H1 (cell line): Measurements from ENCODE around the gene MRAP. TPM values are rescaled to one million over a fixed set of nuclear protein-coding genes. Genes with fewer than 3 reads are reported as not detected.

Source experiments
- CTCF ChIA-PET: fragments of 300-600 bp; sonication (Branson Sonifier 250); formaldehyde crosslinking; loops from one replicate; lab custom pipeline; 2021; ENCODE audit not compliant: partially characterized antibody; lab: Charles Lee
- POLR2A ChIA-PET: fragments of 300-600 bp; sonication (Branson Sonifier 250); formaldehyde crosslinking; loops from one replicate; lab custom pipeline; 2021; ENCODE audit warnings: inconsistent platforms; ENCODE audit not compliant: partially characterized antibody; lab: Charles Lee
- DNase-seq, 2 experiments: peaks; one replicate each; pipeline versions ENCODE4 v3.0.0 to v3.0.0-alpha.2; 2010 to 2022; ENCODE audit warnings: low spot score in 2 of 2, low read depth in 1 of 2, mixed read lengths in 1 of 2
- FAIRE-seq: peaks from 2 replicates; lab custom pipeline; 2011; peaks lifted over from hg19 to GRCh38; lab: Jason Lieb, UNC
- H2AFZ ChIP-seq: 2 replicates; pipeline ENCODE4 v1.8.1; 2012; ENCODE audit warnings: low read length, inconsistent platforms
- H2AK5ac ChIP-seq: 2 replicates; pipeline ENCODE4 v1.6.1; 2013; ENCODE audit warnings: low read depth, low read length
- H2BK120ac ChIP-seq: replicated peaks from 2 replicates; pipeline ENCODE3; 2013; ENCODE audit warnings: low read depth, low read length, inconsistent platforms
- H2BK12ac ChIP-seq: 2 replicates; pipeline ENCODE4 v1.6.1; 2013; ENCODE audit warnings: low read depth, low read length
- H2BK15ac ChIP-seq: 2 replicates; pipeline ENCODE4 v1.6.1; 2013; ENCODE audit warnings: low read length
- H2BK20ac ChIP-seq: 2 replicates; pipeline ENCODE4 v1.6.1; 2013; ENCODE audit warnings: low read length
- H2BK5ac ChIP-seq: 2 replicates; pipeline ENCODE4 v1.6.1; 2013; ENCODE audit warnings: low read depth, low read length
- H3K14ac ChIP-seq: 2 replicates; pipeline ENCODE4 v1.6.1; 2013; ENCODE audit warnings: inconsistent platforms; ENCODE audit not compliant: insufficient read length
- H3K18ac ChIP-seq: 2 replicates; pipeline ENCODE4 v1.6.1; 2013; ENCODE audit warnings: low read length; ENCODE audit errors: extremely low read depth
- H3K23ac ChIP-seq: 2 replicates; pipeline ENCODE4 v1.6.1; 2013; ENCODE audit warnings: inconsistent platforms; ENCODE audit not compliant: insufficient read length
- H3K23me2 ChIP-seq: 2 replicates; pipeline ENCODE4 v1.6.1; 2013; ENCODE audit warnings: low read depth, low read length
- H3K27ac ChIP-seq: 2 replicates; pipeline ENCODE4 v1.6.1; 2011; ENCODE audit warnings: low read depth, low read length, inconsistent platforms
- H3K27me3 ChIP-seq, 4 experiments: replicated peaks in 1 of 4; 1 replicate in 1 of 4; 2 replicates in 3 of 4; pipeline versions ENCODE4 v1.6.1 to v1.8.1; 2011 to 2013; ENCODE audit warnings: low read length in 3 of 4, mild to moderate bottlenecking in 3 of 4, inconsistent platforms in 2 of 4, mixed read lengths in 2 of 4, moderate library complexity in 1 of 4; ENCODE audit not compliant: control insufficient read depth in 3 of 4, insufficient read depth in 3 of 4; ENCODE audit errors: extremely low read depth in 1 of 4
- H3K36me3 ChIP-seq, 4 experiments: 2 replicates each; pipeline versions ENCODE4 v1.6.1 to v1.8.1; 2011 to 2013; ENCODE audit warnings: mild to moderate bottlenecking in 4 of 4, low read length in 3 of 4, moderate library complexity in 2 of 4, control low read depth in 1 of 4, inconsistent platforms in 1 of 4; ENCODE audit not compliant: insufficient read depth in 4 of 4, control insufficient read depth in 2 of 4
- H3K4ac ChIP-seq: replicated peaks from 2 replicates; pipeline ENCODE3; 2013; ENCODE audit warnings: low read length, low read depth, mixed read lengths, inconsistent platforms; ENCODE audit not compliant: insufficient read length
- H3K4me1 ChIP-seq, 4 experiments: replicated peaks in 1 of 4; 1 replicate in 1 of 4; 2 replicates in 3 of 4; pipeline versions ENCODE4 v1.6.1 to v1.8.1; 2011 to 2013; ENCODE audit warnings: low read length in 3 of 4, inconsistent platforms in 2 of 4, mixed read lengths in 1 of 4; ENCODE audit not compliant: insufficient read depth in 4 of 4, control insufficient read depth in 3 of 4
- H3K4me2 ChIP-seq, 2 experiments: 2 replicates each; pipeline versions ENCODE4 v1.6.1 to v1.8.1; 2011 to 2013; ENCODE audit warnings: low read depth in 2 of 2, low read length in 2 of 2, control low read depth in 1 of 2, inconsistent platforms in 1 of 2, mild to moderate bottlenecking in 1 of 2; ENCODE audit not compliant: insufficient read depth in 1 of 2
- H3K4me3 ChIP-seq, 4 experiments: fragments of 200-600, 300-600 bp in 1 of 4; sonication (generic), shearing (Covaris generic), sonication (Bioruptor Twin) in 1 of 4; 2 replicates each; pipeline versions ENCODE4 v1.5.1 to v1.8.1; 2011 to 2016; ENCODE audit warnings: low read length in 4 of 4, low read depth in 3 of 4, control low read depth in 2 of 4, inconsistent platforms in 2 of 4, mild to moderate bottlenecking in 2 of 4, mixed read lengths in 1 of 4, moderate library complexity in 1 of 4; ENCODE audit not compliant: insufficient read depth in 2 of 4; ENCODE audit errors: extremely low read depth in 1 of 4
- H3K56ac ChIP-seq: replicated peaks from 2 replicates; pipeline ENCODE3; 2013; ENCODE audit warnings: low read depth, mild to moderate bottlenecking, mixed read lengths, low read length, inconsistent platforms; ENCODE audit not compliant: insufficient read length
- H3K79me1 ChIP-seq: 2 replicates; pipeline ENCODE4 v1.6.1; 2013; ENCODE audit warnings: low read depth, low read length, control low read depth
- H3K79me2 ChIP-seq, 2 experiments: 2 replicates each; pipeline versions ENCODE4 v1.6.1 to v1.8.1; 2012 to 2013; ENCODE audit warnings: low read length in 2 of 2, mild to moderate bottlenecking in 2 of 2, inconsistent platforms in 1 of 2; ENCODE audit not compliant: insufficient read depth in 2 of 2, control insufficient read depth in 1 of 2
- H3K9ac ChIP-seq, 4 experiments: replicated peaks in 1 of 4; 1 replicate in 1 of 4; 2 replicates in 3 of 4; pipeline versions ENCODE4 v1.6.1 to v1.8.1; 2011 to 2013; ENCODE audit warnings: low read depth in 3 of 4, low read length in 3 of 4, control low read depth in 2 of 4, mild to moderate bottlenecking in 2 of 4, moderate library complexity in 2 of 4, inconsistent platforms in 1 of 4; ENCODE audit errors: extremely low read depth in 1 of 4
- H3K9me3 ChIP-seq, 2 experiments: 2 replicates each; pipeline versions ENCODE4 v1.6.1 to v1.8.1; 2012 to 2013; ENCODE audit warnings: mild to moderate bottlenecking in 2 of 2, moderate library complexity in 2 of 2, control low read depth in 1 of 2, inconsistent platforms in 1 of 2, low read depth in 1 of 2, low read length in 1 of 2, mixed read lengths in 1 of 2; ENCODE audit not compliant: insufficient read depth in 2 of 2
- H4K20me1 ChIP-seq, 2 experiments: replicated peaks in 1 of 2; 2 replicates each; pipeline versions ENCODE3 to v1.8.1; 2011 to 2013; ENCODE audit warnings: inconsistent platforms in 2 of 2, low read length in 2 of 2, mild to moderate bottlenecking in 1 of 2; ENCODE audit not compliant: insufficient read depth in 2 of 2, control insufficient read depth in 1 of 2
- H4K5ac ChIP-seq: 2 replicates; pipeline ENCODE4 v1.6.1; 2013; ENCODE audit warnings: low read length, low read depth, mixed read lengths, inconsistent platforms; ENCODE audit not compliant: insufficient read length
- H4K8ac ChIP-seq: 2 replicates; pipeline ENCODE4 v1.8.0; 2013; ENCODE audit warnings: mild to moderate bottlenecking, moderate library complexity, low read length, inconsistent platforms; ENCODE audit not compliant: insufficient read depth; ENCODE audit errors: extremely low read depth
- H4K91ac ChIP-seq: replicated peaks from 2 replicates; pipeline ENCODE3; 2013; ENCODE audit warnings: low read length, mixed read lengths, inconsistent platforms; ENCODE audit not compliant: insufficient read length
- ATF3 ChIP-seq: IDR thresholded peaks from 2 replicates; pipeline ENCODE4 v1.6.1; 2011; ENCODE audit warnings: low read depth, mild to moderate bottlenecking, low read length; ENCODE audit not compliant: insufficient read depth
- E2F6 ChIP-seq: IDR thresholded peaks from 2 replicates; pipeline ENCODE4 v1.6.1; 2012; ENCODE audit warnings: inconsistent platforms
- GTF2F1 ChIP-seq: IDR thresholded peaks from 2 replicates; pipeline ENCODE4 v1.6.1; 2012; ENCODE audit warnings: low read depth, low read length, improper control_type of control experiment, borderline replicate concordance
- HDAC6 ChIP-seq: IDR thresholded peaks from one replicate; pipeline ENCODE4 v1.7.1; 2012; ENCODE audit warnings: low read depth, mild to moderate bottlenecking, inconsistent platforms, low read length, moderate library complexity
- POLR2A ChIP-seq, 2 experiments: IDR thresholded peaks; 1 replicate in 1 of 2; 2 replicates in 1 of 2; pipeline ENCODE4 v1.6.1; 2011; ENCODE audit warnings: low read depth in 2 of 2, low read length in 2 of 2, mild to moderate bottlenecking in 2 of 2; ENCODE audit errors: control extremely low read depth in 1 of 2
- SIX5 ChIP-seq: IDR thresholded peaks from 2 replicates; pipeline ENCODE4 v1.6.1; 2011; ENCODE audit warnings: mild to moderate bottlenecking, low read depth, low read length
- TEAD4 ChIP-seq: IDR thresholded peaks from 2 replicates; pipeline ENCODE4 v1.6.1; 2012; ENCODE audit warnings: low read depth, low read length, inconsistent platforms, mixed read lengths
- WGBS, 2 experiments: shearing (Covaris generic) in 1 of 2; methylation state at CpG; one replicate each; pipeline versions ENCODE4 v1.1.6 to v1.1.7; 2013 to 2015; ENCODE audit warnings: low lambda C conversion rate in 2 of 2, mixed read lengths in 2 of 2, inconsistent platforms in 1 of 2, low coverage in 1 of 2, missing lambda C conversion rate in 1 of 2; ENCODE audit not compliant: insufficient replicate concordance in 2 of 2, insufficient coverage in 1 of 2, insufficient read length in 1 of 2; ENCODE audit errors: extremely low coverage in 1 of 2, missing lambda C conversion rate in 1 of 2; 5-methylcytosine and 5-hydroxymethylcytosine counted together
- polyA plus RNA-seq, 7 experiments: library from polyadenylated mRNA; depleted of rRNA in 3 of 7; stranded (reverse) in 5 of 7; unstranded in 2 of 7; fragments of >200 nt in 5 of 7; fragments of 200-250 nt in 2 of 7; gene quantifications; 1 replicate in 5 of 7; 2 replicates in 1 of 7; 4 replicates in 1 of 7; pipeline versions ENCODE4 v1.2.1 to v1.2.3, GENCODE V29; 2011 to 2013; ENCODE audit warnings: missing spikeins in 2 of 7, mixed read lengths in 2 of 7
- total RNA-seq: library from RNA; stranded (reverse); fragmentation: NEBNext Ultra II Directional; extraction: Animal tissue kit (Norgen Biotek cat#: 25700); gene quantifications from 2 replicates; pipeline ENCODE4 v1.2.1, GENCODE V29; 2021
- TF ChIP-seq, protein P1 (sequence below), 3 experiments: IDR thresholded peaks; 1 replicate in 2 of 3; 2 replicates in 1 of 3; pipeline versions ENCODE4 v1.5.1 to v1.6.1; 2011; ENCODE audit warnings: low read length in 3 of 3, mild to moderate bottlenecking in 3 of 3, inconsistent platforms in 2 of 3, low read depth in 1 of 3, moderate library complexity in 1 of 3; ENCODE audit not compliant: insufficient read depth in 1 of 3; ENCODE audit errors: control extremely low read depth in 1 of 3

Gene MRAP
- total and polyA plus RNA-seq, 2 of the 8 experiments (the other 6 are each of a cell fraction or from before 2014, with no cell fraction given): not detected

DNA sequence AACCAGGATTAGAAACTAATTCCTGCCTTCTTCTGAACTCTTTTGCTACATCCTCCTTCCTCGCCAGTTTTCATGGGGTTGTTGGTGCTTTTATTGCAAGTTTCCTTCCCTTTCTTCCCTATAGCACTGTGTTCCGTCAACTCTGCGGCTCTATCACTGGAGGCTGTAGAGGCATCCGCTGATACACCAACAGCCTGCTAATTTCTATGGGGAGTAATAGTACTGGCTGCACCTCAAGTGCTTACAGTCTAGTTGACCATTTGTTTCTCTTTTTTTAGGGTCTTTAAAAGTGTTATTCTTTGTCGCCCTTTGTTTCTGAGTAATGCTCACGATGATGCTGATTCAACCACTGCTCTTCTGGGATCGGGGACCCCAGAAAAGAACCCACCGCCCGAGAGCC, 20.6 kb upstream of the MRAP start:
- no peak overlapping the region for H4K8ac ChIP-seq
- H3K23me2 ChIP-seq: no peaks in the 10 kb centered on the region; the same call in none of the 2 replicates
- H3K9me3 ChIP-seq: no peaks in the 10 kb centered on the region
- no peak overlapping the region for H2BK15ac ChIP-seq
- H2BK5ac ChIP-seq: no peak overlapping the region
- no peak overlapping the region for H2BK12ac ChIP-seq
- H3K23ac ChIP-seq: no peak overlapping the region
- no peaks in the 10 kb centered on the region for H4K20me1 ChIP-seq
- peak overlapping the region in 3 of 4 experiments; percentile 58 to 79 (median 64); a peak in 4 of 7 replicates for H3K9ac ChIP-seq
- H3K4me3 ChIP-seq: peak overlapping the region; percentile 66 to 96 (median 92)
- H3K4me2 ChIP-seq: peak overlapping the region; percentile 70 to 76
- CTCF ChIA-PET: no interaction called here
- no peak overlapping the region for H3K4ac ChIP-seq
- H3K27me3 ChIP-seq: no peaks in the 10 kb centered on the region
- peaks cover 0 to 2% (median 0%) of the 10 kb centered on the region in 4 experiments; a peak in 4 of 7 replicates for H3K4me1 ChIP-seq
- WGBS, 2 experiments: 31% methylated on average over 4 of the region's 9 CpGs; no CpG with 5 or more reads in 1 of the 2 experiments
- no peak overlapping the region for H2BK20ac ChIP-seq
- H2AFZ ChIP-seq: no peak overlapping the region
- no peak for FAIRE-seq
- H3K79me2 ChIP-seq: peaks cover 3 to 30% of the 10 kb centered on the region in 2 experiments
- H2BK120ac ChIP-seq: no peak overlapping the region
- H4K5ac ChIP-seq: no peak overlapping the region
- H3K79me1 ChIP-seq: 0 out of 2 replicates have a peak, but pooled peaks cover 2% of the 10 kb centered on the region
- H2AK5ac ChIP-seq: no peak overlapping the region
- DNase-seq: no peak
- TF ChIP-seq TEAD4 (no peak), HDAC6 (no peak), POLR2A (IDR thresholded peaks at IDR 0.05; ENCODE audit: control extremely low read depth in 1 of 2, low read depth in 2 of 2, low read length in 2 of 2) (no peak), ATF3 (no peak), E2F6 (no peak), SIX5 (no peak), GTF2F1 (no peak)
- TF ChIP-seq, protein P1, sequence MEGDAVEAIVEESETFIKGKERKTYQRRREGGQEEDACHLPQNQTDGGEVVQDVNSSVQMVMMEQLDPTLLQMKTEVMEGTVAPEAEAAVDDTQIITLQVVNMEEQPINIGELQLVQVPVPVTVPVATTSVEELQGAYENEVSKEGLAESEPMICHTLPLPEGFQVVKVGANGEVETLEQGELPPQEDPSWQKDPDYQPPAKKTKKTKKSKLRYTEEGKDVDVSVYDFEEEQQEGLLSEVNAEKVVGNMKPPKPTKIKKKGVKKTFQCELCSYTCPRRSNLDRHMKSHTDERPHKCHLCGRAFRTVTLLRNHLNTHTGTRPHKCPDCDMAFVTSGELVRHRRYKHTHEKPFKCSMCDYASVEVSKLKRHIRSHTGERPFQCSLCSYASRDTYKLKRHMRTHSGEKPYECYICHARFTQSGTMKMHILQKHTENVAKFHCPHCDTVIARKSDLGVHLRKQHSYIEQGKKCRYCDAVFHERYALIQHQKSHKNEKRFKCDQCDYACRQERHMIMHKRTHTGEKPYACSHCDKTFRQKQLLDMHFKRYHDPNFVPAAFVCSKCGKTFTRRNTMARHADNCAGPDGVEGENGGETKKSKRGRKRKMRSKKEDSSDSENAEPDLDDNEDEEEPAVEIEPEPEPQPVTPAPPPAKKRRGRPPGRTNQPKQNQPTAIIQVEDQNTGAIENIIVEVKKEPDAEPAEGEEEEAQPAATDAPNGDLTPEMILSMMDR (IDR thresholded peaks at IDR 0.05; ENCODE audit: control extremely low read depth in 1 of 3, insufficient read depth in 1 of 3, low read depth in 1 of 3, low read length in 3 of 3): no peak
- no peak overlapping the region for H3K18ac ChIP-seq
- H3K56ac ChIP-seq: no peak overlapping the region
- no peak overlapping the region for H4K91ac ChIP-seq
- H3K36me3 ChIP-seq: peaks cover 0 to 11% (median 3%) of the 10 kb centered on the region in 4 experiments; a peak in 6 of 8 replicates
- H3K14ac ChIP-seq: no peak overlapping the region
- no peak overlapping the region for H3K27ac ChIP-seq
- POLR2A ChIA-PET: no interaction called here
